ENCODE data around the gene ZNF217. TPM values are rescaled to one million over a fixed set of nuclear protein-coding genes. Genes with fewer than 3 reads are reported as not detected.
A peak's percentile ranks its signal among the peaks of the same experiment; 100 is the strongest.
"Not testable (repeated sequence)": the region's sequence is repeated elsewhere in the genome, so short reads cannot be mapped to it uniquely, and the experiment has no call there.

The ZNF217 gene
- total and polyA plus RNA-seq, 2 of the 8 experiments (the other 6 are each of a cell fraction or from before 2014, with no cell fraction given) = 15.3 to 87.9 TPM

GRCh38 chr20:53612289-53612688, 18.6 kb upstream of the ZNF217 start:
- H2AK5ac ChIP-seq (ENCODE audit: low read depth, low read length); H3K27me3 ChIP-seq (replicated peaks in 1 of 4; ENCODE audit: control insufficient read depth in 3 of 4, extremely low read depth in 1 of 4, insufficient read depth in 3 of 4, low read length in 3 of 4); H3K14ac ChIP-seq (ENCODE audit: insufficient read length); H3K4me2 ChIP-seq (ENCODE audit: insufficient read depth in 1 of 2, low read depth in 2 of 2, low read length in 2 of 2); H3K9ac ChIP-seq (replicated peaks in 1 of 4; ENCODE audit: extremely low read depth in 1 of 4, low read depth in 3 of 4, low read length in 3 of 4); H3K79me2 ChIP-seq (ENCODE audit: control insufficient read depth in 1 of 2, insufficient read depth in 2 of 2, low read length in 2 of 2); H3K9me3 ChIP-seq (ENCODE audit: insufficient read depth in 2 of 2, low read depth in 1 of 2, low read length in 1 of 2); H4K20me1 ChIP-seq (replicated peaks in 1 of 2; ENCODE audit: control insufficient read depth in 1 of 2, insufficient read depth in 2 of 2, low read length in 2 of 2); H3K27ac ChIP-seq (ENCODE audit: low read depth, low read length); H3K18ac ChIP-seq (ENCODE audit: extremely low read depth, low read length); H3K23ac ChIP-seq (ENCODE audit: insufficient read length); H2AFZ ChIP-seq (ENCODE audit: low read length); H2BK15ac ChIP-seq (ENCODE audit: low read length); H3K23me2 ChIP-seq (ENCODE audit: low read depth, low read length); FAIRE-seq; H2BK5ac ChIP-seq (ENCODE audit: low read depth, low read length); H3K79me1 ChIP-seq (ENCODE audit: low read depth, low read length); H3K4me3 ChIP-seq (ENCODE audit: extremely low read depth in 1 of 4, insufficient read depth in 2 of 4, low read depth in 3 of 4, low read length in 4 of 4); H4K8ac ChIP-seq (ENCODE audit: extremely low read depth, insufficient read depth, low read length); H3K56ac ChIP-seq (replicated peaks; ENCODE audit: insufficient read length, low read depth, low read length); H3K36me3 ChIP-seq (ENCODE audit: control insufficient read depth in 2 of 4, insufficient read depth in 4 of 4, low read length in 3 of 4): not testable (repeated sequence)
- peak overlapping the region; percentile 39; the same call in 1 of the 2 replicates for H2BK12ac ChIP-seq (ENCODE audit: low read depth, low read length)
- 90% methylated on average over 8 of the region's 8 CpGs; no CpG with 5 or more reads in 1 of the 2 experiments for WGBS, 2 experiments (ENCODE audit: extremely low coverage in 1 of 2, insufficient coverage in 1 of 2, insufficient read length in 1 of 2, insufficient replicate concordance in 2 of 2, low coverage in 1 of 2, low lambda C conversion rate in 2 of 2, missing lambda C conversion rate in 1 of 2)
- peak in 1 of 2 experiments; percentile 28 for DNase-seq (ENCODE audit: low read depth in 1 of 2, low spot score in 2 of 2)
- H4K5ac ChIP-seq (ENCODE audit: insufficient read length, low read depth, low read length) = peak overlapping the region; percentile 35
- ChIA-PET POLR2A (ENCODE audit: partially characterized antibody) (interaction anchor here (1.0 to 3.2 kb wide), 2 partner anchors 18 to 140 kb away, joined by 3 to 9 read pairs; partner anchors contain the start of gene ZNF217), CTCF (ENCODE audit: partially characterized antibody) (interaction anchor here (0.8 to 1.2 kb wide), 4 partner anchors 12 to 321 kb away, joined by 3 to 5 read pairs (median 3); no protein-coding TSS in a partner anchor)
- peaks cover 5 to 21% (median 14%) of the 10 kb centered on the region in 4 experiments for H3K4me1 ChIP-seq (replicated peaks in 1 of 4; ENCODE audit: control insufficient read depth in 3 of 4, insufficient read depth in 4 of 4, low read length in 3 of 4)
- peak overlapping the region; percentile 40 for H4K91ac ChIP-seq (replicated peaks; ENCODE audit: insufficient read length, low read length)
- peak overlapping the region; percentile 97; the same call in 1 of the 2 replicates for H2BK20ac ChIP-seq (ENCODE audit: low read length)
- H2BK120ac ChIP-seq (replicated peaks; ENCODE audit: low read depth, low read length) = peak overlapping the region; percentile 94
- H3K4ac ChIP-seq (replicated peaks; ENCODE audit: insufficient read length, low read depth, low read length) = peak overlapping the region; percentile 38

All from H1 (cell line).